ENCODE results near the gene TNC.

TNC gene
- 0 to 0.95 (median 0.05) reads per million in 3 experiments for total RNA-seq

DNA sequence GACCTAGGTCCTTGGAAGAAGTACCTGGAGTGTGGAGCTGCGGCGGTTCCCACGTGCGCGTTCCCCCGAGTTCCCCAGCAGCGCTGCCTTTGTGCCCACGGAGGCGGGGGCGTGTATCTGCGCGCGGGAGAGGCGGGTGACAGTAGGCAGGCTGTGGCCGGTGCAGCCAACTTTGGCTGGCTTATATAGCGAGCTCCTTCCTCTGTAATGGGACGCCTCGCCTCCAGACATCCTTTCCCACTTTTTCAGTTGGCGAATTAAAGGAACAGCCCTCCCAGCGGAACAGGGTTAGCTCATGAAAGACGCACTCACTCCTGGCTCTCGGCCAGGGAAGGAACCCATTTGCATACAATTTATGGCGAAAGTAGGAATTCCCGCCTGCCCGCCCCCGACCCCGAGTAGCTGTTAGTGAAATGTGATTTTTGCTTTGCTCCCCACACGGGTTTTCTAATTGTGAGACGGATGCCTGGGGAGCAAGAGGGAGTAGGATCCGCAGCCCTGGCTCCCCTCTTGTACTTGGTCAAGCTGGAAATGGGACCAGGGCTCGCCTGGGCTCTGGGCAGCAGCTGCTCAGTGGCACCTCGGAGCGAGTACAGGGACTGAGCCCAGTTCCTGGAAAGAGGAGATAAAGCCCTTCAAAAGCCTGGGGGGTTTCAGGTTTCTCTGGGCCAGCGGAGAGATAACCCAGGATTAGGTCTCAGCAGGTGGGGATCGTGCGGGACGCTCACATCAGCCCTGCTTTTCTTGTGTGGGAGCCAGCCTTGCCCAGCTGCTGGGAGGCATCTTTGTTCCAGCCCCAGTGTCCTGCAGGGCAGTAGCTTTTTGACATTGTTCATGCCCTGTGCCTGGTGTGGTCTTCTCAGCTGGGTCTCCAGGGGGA is at the start of gene TNC:
Gene TNC, minus strand, starts transcription at position 159 of the 880 bp plus-strand sequence. CDS start 27,139 bp downstream, outside the sequence.
- no peak for DNase-seq

DNA sequence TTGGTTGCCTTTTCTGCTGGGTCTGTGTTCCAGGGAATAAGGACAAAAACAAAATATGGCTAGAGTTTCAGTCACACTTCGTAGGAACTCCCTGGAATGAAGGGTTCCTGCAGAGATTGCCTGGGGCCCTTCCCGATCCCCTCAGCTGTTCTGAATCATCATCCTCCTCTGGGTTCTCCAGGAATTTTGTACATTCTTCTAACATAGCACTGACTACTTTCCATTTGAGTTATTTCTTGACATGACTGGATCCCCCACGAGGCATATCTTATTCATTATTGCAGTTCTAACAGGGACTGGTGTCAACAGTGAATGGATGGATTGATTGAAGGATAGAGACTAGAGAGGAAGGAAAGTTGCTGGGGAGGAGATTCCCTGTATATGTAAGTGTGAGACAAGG is 49.2 kb upstream of the TNC start:
- DNase-seq: no peak

DNA sequence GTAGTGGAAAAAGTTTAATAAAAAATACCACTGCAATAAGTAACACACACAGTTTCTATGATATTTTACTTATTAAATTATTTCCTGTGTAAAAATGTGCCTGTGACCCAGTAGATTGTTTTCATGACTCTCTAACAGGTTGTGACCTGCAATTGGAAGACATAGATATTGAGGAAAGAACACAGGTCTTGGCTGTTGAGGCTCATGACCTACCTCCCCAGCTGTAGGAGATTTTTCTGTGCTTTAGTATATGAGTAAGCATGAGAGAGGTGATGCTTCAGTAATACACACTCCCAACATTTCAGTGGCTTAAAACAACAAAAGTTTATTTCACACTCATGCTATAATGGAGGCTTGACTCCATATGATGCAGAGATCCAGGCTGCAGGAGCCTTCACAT is 47.3 kb upstream of the TNC start:
- DNase-seq: no peak

DNA sequence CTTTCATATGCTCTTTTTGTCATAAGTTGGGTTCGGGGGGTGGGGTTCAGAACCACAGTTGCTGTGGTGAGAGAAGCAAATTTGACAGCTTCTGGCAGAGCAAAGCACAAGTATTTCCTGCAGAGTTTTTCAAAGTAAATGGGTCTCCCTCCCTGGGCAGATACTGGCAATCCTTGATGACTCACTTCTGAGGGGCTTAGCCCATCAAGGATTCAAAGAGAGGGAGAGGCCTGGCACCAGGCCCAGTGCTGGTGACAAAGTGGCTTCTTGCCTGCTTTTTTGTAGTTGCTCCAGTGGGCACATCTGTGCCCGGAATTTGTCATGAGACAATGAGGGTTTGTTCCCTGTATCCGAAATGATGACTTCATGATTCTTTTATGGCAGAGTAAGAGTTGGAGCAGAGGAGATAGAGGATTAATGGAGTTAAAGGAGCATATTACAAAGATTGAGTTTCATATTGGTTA is 46.6 kb upstream of the TNC start:
- DNase-seq: no peak

DNA sequence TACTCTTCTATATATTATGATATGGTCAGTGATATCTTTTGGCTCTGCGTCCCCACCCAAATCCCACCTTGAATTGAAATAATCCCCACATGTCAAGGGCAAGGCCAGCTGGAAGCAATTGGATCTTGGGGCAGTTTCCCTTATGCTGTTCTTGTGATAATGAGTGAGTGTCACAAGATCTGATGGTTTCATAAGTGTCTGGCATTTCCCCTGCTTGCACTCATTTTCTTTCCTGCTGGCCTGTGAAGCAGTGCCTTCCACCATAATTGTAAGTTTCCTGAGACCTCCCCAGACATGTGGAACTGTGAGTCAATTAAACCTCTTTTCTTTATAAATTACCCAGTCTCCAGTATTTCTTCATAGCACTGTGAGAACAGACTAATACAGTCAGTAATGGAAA is 45.0 kb upstream of the TNC start:
- DNase-seq: no peak

DNA sequence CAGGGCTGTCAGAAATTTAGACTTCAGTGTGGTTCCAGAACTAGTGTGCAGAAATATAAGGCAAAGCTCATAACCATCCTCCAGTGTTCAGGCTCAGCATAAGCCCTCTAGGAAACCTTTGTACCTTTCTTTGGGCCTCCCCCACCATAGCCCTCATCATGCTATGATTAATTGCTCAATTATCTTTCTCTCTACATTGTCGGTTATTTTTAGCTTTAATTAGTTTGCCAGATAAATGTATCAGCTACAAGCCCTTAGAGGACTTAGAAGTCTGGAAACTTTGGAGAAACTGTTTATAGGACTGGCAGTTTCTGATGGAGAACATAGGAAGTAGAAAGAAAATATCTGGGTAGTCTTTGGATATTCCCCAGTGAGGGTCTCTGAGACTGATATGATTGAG is 43.5 kb upstream of the TNC start:
- no peak for DNase-seq

DNA sequence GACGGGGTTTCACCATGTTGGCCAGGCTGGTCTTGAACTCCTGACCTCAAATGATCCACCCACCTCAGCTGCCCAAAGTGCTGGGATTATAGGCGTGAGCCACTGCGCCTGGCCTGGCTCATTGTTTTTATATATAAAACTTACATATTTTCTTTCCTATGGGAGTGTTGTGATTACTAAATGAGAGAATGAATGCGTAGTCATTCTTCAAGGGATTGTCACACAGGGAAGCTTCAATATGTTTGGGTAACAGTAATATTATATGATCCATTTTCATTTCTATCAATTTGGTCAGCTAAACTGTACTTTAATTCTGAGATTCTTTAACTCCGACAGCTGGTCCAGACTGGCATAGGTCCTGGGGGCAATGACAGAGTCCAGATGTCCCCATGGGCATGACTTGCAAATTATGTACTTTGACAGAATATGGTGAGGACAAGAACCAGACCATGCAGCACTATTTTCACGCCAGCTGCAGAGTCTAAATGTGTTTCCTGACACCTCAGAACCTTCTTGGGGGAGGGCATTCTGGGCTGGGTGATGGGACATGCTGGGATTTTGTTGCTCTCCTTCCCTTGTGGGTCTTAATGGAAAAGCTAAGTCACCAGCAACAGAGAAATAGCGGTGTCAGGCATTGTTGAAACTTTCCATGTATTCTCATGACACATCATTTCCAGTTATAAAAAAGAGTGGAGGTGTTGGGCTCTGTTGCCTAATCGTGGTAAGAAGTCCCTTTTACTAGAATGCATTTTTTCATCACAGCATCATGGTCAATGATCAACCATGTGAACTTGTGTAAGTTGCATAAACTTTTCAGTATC is 40.9 kb upstream of the TNC start:
- no peak for DNase-seq

DNA sequence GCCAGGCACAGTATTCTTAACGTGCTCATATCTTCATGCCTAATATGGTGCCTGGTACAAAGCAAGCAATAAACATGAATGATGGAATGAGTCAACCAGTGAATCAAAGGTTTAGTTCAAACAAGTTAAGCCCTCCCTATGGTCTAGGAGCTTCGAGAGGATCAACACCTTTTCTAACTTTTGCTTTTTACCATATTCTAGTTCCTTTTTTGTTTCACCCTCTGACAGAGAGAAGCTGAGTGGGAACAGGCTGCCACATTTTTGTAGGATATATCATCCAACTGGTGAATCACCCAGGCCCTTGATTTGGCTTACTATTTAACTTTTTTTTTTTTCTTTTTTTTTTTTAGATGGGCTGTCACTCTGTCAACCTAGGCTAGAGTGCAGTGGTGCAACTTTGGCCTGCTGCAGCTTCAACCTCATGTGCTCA is 39.3 kb upstream of the TNC start:
- no peak for DNase-seq

DNA sequence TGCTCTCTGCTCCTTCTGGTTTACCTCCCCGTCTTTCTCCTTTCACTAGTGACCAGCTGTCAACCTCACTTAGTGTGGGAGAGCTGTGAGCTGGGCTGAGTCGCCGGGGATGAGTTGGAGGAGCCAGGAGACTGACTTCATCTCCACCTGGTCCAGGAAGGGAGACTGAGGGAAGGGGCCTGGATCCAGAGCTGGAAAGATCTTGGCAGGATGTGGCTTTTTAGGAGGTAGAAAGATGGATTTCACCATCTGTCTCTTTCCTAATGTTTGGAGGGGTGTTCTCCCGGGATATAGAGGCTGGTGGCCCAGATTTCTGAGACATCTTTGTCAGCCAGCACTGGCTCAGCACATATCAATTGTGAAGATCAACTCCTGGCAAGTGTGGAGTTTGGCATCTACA is 37.1 kb upstream of the TNC start:
- DNase-seq: no peak

DNA sequence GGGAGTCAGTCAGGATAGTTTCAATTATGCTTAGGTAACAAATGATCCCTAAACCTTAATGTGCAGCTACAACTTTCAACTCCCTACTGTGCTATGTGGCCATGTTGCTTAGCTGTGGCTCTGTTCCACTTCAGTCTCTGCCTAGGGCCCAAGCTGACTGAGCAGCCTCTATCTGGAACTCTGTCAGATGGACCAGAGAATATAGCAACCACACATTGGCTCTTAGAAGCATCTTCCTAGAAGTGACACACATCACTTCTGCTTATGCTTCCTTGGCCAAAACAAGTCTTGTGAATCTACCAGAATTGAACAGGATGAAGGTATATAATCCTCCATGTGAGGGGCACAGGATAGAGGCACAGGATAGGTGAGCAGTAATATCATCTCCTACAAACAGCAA is 36.7 kb upstream of the TNC start:
- DNase-seq: no peak

DNA sequence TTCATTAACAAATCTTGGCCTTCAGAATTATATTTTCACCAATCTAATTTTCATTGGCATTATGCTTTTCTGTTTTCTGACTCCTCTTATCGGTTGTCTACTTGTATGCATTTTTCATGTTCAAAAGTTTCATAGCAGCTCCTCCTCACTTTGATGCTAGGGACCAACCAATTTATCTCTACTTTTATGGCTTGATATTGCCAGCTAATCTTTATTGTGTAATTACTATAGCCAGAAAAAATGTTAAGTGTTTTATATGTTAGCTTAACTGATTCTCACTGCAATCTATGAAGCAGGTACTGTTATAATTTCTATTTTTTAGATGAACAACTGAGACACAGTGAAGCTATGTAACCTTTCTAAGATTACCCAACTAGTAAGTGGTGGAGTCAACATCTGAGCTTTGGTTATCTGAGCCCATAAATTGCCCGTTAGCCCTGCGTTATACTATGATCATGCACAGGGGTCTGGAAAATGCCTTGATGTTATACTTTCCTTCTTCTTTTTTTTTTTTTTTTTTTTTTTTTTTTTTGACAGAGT is 34.4 kb upstream of the TNC start:
- DNase-seq: no peak

DNA sequence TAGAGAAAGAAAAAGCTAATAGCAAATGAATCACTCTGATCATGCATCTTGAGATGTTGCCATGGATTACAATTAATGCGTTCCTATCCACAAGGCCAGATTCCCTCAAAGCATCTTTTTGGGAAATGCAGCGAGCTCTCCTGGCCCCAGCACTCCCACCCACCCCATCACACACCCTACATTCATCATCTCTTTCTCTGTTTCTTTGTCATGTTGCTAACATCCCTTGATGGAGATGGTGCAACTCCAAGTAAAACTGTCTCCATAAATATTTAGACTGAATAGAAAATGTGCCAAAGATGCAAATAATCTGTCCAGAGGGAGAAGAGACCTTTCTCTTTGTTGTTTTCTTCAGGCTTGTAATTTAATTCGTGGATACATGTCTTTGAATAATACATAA is 30.8 kb upstream of the TNC start:
- DNase-seq: no peak

DNA sequence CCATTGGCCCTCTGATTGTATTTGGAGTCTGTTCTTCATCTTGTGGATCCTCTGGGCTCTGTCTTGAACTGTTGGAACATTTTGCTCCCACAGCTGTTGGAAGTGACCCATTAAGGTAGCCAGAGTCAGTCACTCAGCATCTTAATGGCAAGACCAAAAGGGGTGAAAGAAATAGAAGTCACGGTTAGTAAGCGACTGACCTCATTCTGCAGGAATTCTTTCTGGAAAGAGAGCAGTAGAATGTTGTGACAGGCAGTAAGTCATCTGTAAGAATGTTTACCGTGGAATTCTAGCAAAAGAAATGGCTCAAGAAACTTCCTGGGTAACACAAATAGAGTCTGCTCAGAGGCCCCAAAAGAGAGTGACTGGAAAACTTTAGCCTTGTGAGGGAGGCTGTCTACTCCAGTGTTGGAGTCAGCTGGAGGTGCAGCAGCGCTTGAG is 28.6 kb upstream of the TNC start:
- no peak for DNase-seq

DNA sequence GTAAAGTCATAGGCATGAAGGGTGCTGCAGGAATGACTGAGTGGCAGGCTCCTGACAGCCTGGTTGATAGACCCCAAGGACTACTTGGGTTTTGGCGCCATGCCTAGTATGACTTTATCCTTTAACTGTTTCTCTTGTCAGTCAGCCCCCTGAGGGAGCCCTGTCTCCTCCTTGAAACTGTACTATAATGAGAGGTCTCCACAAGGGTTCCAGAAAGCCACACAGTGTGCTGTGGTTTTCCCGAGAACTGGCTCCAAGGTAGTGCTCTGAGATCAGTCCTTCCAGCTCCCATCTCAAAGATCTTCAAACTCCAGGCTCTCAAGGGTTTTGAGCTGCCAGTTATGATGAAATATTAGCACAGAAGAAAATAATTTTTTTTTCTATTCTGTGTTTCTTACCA is 26.7 kb upstream of the TNC start:
- DNase-seq: no peak

DNA sequence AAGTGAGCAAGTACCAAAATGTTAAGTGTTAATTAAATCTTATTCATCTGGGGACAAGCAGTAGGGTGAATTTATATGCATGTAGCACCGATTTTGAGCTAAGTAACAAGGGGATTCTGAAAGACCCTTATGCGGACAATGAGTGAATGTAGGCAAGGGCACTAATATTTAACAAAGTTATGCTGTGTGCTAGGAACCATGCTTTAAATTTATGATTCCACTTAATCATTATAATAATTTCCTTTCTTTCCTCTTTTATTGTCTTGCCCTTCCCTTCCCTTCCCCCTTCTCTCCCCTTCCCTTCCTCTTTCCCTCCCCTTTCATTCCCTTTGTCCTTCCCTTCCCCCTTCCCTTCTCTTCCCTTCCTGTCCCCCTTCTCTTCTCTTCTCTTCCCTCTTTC is 25.7 kb upstream of the TNC start:
- DNase-seq: no peak

DNA sequence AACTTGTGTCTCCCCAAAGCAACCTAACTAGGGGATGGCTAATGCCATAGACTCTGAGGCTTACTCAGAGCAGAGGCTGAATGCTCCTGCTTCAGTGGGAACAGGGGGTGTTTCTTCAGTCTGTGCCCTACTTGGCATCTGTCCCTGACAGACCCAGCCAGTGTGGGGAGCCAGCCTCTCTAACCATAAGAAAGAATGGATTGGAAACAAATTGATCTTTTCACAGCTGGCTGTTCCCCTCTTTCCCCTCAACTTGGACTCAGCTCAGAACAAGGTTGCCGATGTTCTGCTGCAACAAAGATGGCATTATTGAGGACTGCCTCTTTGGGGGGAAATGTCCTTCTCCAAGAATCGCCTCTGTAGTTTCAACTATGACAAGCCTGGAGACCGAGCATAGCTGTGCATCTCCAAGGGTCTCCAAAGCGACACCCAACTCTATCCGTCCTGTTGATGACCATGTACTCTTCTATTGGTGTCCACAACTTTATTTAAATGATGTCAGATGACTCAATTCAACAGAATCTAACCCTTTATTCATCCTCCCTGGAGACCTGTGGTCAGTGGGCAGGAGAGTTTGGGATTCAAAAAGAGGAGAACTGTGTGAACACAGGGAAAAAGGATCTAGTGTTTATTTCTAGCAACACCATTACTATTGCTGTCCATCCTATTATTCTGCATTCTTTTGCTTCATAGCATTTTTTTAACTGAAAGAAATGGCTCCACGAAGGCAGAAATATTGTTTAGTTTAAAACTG is 24.7 kb upstream of the TNC start:
- no peak for DNase-seq

DNA sequence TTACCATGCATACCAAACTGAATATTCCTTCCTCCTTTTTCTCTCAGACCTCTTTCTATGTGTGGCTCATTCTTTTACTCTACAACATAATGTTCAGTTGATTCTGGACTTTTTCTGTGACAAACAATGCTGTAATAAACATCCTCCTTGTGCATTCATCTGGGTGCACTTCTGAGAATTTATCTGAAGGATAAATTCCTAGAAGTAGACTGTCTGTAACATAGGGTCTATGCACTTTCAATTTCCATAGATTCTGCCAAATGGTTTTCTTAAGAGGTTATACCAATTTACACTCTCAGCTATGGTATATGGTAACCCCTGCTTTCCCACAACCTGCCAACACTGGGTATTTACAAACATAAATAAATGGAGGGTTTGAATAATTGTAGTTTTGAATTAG is 24.1 kb upstream of the TNC start:
- DNase-seq: no peak

DNA sequence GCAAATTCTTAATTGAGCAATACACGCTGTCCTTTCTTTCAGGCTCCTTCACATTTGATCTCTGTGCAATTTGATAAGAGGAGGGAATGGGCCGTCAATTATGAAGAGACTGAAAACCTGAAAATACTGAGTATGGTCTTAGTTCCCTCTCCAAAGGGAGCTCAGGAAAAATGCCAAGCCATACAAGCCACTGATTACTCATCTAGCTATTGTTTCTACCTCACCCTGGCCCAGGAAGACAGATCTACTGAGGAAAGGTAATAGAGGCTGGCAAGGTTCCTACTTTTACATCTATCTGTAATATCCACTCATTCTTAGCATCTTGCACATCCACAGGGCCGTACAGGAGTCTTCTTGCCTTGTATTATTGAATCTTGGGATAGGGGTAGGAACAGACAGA is 23.7 kb upstream of the TNC start:
- no peak for DNase-seq

DNA sequence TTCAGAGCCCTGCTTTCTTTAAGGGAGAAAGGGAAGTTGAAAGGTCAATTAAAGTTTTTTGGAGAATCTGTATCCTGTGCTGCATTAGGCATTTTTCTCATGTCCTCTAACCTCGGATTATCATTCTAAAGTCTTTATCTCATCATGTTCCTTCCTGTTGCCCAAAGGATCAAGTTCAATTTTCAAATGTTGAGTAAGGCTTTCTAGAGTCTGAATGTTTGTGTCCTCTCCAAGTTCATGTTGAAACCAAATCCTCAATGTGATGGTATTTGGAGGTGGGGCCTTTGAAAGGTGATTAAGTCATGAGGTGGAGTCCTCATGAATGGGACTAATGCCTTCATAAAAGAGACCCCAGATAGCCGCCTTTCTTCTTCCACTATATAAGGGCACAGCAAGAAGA is 20.2 kb upstream of the TNC start:
- no peak for DNase-seq

DNA sequence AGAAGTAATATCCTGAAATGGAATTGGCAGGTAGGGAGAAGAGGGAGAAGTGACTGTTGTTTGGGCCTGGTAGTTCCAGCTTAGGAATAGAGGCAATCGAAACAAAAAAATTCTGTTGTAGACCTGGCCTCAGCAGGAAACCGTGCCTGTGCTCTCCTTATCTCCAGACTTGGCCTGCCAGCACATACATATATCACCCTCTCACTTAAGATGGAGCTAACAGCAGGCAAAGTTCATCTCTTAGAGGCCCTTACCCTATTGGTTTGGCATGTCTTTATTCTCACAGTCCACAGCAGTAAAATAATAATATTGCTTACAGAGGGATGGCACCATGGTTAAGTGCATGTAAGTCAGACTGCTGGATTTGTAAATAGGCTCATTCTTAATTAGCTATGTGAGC is 19.6 kb upstream of the TNC start:
- no peak for DNase-seq

DNA sequence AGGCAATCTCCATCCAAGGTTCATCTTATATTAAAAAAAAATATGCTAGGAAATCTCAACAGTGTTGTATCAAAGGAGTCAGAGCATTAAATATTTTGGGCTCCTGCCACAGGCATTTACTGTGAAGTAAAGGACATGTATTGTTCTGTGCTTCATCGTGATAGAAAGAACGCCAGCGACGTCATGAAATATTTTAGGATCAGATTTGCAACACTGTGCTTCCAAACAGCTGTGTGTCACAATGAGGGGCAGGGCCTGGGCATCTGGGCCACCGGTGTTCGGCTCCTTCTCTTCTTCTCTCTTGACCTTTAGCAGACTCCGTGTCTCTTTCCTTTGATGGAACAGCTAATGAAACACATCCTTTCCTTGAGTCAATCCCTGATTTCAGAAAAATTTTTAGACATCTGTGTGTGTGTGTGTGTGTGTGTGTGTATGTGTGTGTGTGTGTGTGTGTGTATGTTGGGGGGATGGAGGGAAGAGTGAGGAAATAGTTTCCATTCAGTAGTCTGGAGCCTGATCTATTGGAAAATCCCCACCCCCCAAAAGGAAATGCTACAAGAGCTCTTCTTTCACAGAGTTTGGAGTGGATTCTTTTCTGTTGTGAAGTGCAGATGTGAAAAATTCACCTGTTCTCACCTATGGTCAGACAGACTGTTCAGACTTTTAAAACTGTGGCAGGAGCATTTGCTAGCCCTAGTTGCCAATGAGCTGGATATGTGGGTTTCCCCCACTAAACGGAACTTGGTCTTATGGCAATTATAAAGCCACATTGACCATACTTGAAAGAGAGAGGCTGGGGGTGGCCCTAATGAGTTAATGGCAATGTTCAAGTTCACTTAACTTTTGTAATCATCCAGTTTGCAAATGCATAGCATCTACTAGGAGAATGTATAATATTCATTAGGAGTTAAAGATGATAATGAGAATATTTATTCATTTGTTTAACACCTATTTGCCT is 18.1 kb upstream of the TNC start:
- no peak for DNase-seq

DNA sequence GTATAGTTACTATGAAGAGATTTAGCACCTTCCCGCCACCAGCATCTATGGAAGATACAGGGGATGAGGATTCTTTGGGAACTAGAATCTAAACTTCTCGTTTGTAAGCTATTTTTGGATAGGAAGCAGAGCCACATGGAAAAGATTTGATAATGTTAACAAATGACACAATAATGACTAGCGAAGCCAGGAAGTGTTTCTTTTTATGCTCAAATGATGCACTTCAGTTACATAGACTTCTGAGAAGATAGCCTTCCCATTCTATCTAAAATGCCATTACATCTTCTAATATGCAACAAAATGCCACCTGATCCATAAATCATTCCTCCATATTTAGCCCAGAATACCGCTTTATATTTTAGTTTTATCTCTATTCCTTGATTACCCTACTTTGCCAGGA is 17.0 kb upstream of the TNC start:
- no peak for DNase-seq

Data from central memory CD4-positive, alpha-beta T cell (primary cell).